WI38 (cell line): ENCODE measurements around the gene FCER2.

Experiments used
- H3K4me3 ChIP-seq: 2 replicates; pipeline ENCODE4 v1.5.1; 2011; ENCODE audit warnings: low read depth, mild to moderate bottlenecking, control low read depth, low read length
- CTCF ChIP-seq: IDR thresholded peaks from 2 replicates; pipeline ENCODE4 v1.5.1; 2012; ENCODE audit warnings: low read depth, mild to moderate bottlenecking, control low read depth, low read length

The FCER2 gene

GRCh38 chr19:7709932-7710460 is 8.1 kb upstream of the FCER2 start:
- TF ChIP-seq CTCF, result no peak

DNA sequence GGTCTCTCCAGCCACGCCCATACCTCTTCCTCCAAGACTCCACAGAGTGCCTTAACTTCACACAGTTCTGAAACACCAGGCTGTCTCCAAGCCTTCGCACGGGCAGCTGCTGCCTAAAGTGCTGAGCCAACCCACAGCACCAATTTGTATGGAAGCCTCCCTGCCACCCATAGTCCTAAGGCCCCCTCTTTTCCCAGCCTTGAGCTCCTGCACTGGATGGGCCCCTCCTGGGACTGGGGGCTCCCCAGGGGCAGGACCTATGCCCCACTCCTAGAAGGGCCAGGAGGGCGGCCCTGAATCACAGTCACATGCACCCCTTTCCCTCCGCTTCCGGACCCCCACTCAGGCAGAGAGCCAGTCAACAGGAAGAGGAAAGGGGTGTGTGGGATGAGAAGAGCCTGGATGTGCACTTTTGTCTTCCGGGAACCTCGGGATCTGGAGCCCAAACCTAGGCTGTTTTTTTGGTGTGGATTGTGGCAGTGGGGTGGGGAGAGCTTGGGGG is 5.1 kb upstream of the FCER2 start:
- TF ChIP-seq CTCF, result no peak
- H3K4me3 ChIP-seq, result no peak overlapping the region

More at GRCh38 chr19:7709932-7710460, 8.1 kb upstream of the FCER2 start:
- no peak overlapping the region for H3K4me3 ChIP-seq

GRCh38 chr19:7706188-7706954 is 4.4 kb upstream of the FCER2 start:
- H3K4me3 ChIP-seq, result no peak overlapping the region
- no peak for TF ChIP-seq CTCF

DNA sequence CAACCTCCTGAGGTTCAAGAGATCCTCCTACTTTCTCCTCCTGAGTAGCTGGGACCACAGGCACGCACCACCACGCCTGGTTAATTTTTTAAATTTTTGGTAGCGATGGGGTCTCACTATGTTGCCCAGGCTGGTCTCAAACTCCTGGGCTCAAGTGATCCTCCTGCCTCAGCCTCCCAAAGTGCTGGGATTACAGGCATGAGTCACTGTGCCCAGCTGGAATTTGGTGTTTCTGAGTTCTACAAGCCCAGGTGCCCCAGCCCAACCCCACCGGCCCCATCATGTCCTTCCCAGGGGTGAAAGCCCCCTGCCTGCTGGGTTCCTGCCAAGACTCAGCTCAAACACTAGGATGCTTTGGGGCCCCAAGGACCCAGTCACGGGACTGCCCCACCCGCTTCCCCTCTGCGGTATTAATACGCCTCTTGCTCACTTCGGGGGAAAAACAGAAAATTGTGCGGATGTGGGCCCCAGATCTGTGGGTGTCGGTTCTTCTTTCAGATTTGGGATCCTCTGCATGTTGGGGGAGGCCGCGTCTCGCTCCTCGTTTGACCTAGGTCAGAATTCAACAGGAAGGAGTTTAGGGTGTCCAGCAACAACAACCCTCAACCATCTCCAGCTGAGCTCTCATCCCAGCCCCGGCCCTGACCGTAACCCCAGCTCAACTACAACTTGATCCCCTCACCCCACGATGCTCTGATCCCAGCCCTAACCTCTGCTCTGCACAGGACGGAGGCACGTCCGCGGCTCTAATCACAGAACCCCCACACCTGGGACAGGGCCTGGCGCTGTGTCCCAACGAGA is 3.7 kb upstream of the FCER2 start:
- no peak for TF ChIP-seq CTCF
- no peak overlapping the region for H3K4me3 ChIP-seq

DNA sequence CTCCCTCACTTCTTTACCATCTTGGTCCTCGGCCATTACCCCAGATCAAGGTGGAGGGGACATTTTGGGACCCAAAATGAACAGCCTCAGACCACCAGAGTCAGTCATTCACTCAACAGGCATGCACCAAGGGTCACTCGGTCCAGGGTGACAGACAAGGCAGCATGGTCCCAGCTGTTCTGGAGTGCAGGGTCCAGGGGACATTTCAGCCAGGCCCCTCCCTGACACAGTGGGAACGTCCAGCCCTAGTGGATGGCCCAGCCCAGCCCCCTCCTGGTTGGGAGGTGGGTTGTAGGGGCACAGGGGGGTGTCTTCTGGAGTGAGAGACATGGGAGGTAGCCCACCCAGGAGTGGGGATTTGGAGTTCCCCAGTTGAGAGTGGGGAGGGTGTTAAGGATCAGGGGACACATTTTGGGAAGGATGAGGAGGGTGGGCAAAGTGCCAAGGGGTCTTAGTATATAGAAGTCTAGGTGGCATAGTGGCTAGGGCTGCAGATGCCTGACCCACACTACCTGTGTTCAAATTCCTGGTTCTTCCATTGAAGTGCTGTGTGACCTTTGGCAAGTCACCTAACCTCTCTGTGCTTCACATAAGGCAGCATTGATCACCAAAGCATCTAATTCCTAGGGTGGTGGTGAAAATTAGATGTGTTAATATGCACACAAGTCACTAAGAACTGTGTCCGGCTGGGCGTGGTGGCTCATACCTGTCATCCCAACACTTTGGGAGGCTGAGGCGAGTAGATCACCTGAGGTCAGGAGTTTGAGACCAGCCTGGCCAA is 2.5 kb upstream of the FCER2 start:
- no peak for TF ChIP-seq CTCF
- no peak overlapping the region for H3K4me3 ChIP-seq

DNA sequence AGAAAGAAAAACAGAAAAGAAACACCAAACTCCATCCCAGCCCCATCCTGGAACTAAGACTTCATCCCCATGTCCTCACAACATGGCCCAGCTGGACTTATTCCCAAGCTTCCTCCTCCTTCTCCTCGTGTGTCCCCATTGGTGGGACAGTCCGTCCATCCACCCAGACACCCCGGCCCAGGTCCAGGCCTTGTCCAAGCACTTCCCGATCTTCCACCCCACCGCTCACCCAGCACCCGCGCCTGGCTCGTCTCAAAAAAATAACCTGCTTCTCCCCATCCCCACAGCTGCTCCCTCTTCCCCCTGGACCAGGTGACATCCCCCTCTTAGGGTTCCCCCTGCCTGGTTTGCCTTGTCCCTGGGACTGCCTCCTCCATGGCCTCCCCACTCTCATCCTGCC is 1.4 kb upstream of the FCER2 start:
- no peak for TF ChIP-seq CTCF
- no peak overlapping the region for H3K4me3 ChIP-seq
